Mucosa of gallbladder (tissue), 1 donor: ENCODE data around the gene LNPEP. TPM values are rescaled to one million over a fixed set of nuclear protein-coding genes. Genes with fewer than 3 reads are reported as not detected.

ENCODE experiments used
- DNase-seq: peaks from one replicate; pipeline ENCODE4 v3.0.0-alpha.2; 2020; ENCODE audit warnings: low spot score
- total RNA-seq: library from RNA; stranded (reverse); gene quantifications from one replicate; pipeline ENCODE4 v1.2.1, GENCODE V29; 2021
- donor health status: DM: no; HTN: no; CAD: no.

Gene LNPEP
- total RNA-seq, 1 donor from 2014 or later, result 37.1 TPM

DNA sequence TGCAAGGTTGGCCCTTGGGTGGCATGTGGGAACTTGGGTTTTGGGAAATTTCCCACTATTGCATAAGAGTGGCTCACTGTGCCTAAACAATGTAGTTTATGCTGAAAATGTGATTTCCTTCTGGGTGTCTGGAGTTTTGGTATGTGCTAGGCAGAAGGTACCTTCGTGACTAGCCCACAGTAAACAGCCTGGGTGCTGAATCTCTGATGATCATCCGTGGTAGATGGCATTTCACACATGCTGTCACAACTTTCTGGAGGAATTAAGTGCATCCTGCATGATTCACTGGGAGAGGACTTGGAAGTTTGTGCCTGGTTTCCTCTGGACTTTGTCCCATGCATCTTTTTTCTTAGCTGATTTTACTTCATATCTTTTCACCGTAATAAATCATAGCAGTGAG lies 64.5 kb downstream of the LNPEP start:
- no peak for DNase-seq

- DNase-seq, result no peak
Observed at GRCh38 chr5:97002983-97003382, 67.1 kb downstream of the LNPEP start.

DNA sequence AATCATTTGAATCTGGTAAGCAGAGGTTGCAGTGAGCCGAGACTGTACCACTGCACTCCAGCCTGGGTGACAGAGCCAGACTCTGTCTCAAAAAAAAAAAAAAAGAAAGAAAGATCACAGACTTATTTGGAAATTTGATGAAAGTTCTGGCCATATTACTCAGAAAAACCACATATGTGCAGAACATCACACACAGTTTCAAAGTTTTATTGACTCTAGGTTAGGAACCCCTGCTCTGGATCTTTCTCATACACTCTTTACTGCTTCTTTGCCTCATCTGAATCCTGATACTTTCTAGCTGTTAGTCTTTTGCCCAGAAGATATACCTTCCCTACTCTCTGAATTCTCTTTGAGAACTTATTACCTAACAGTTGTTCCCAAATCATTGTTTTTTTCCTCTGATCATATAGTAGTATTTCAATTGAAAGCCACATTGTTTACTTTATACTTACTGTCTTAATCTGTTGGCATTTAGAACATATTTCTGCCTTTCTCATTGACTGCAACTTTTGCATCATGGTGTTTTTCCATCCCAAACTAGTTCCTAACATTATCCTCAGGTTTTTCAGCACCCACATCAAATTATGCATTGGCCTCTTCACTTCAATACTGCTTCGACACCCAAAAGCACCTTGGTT lies 68.7 kb downstream of the LNPEP start:
- no peak for DNase-seq

DNA sequence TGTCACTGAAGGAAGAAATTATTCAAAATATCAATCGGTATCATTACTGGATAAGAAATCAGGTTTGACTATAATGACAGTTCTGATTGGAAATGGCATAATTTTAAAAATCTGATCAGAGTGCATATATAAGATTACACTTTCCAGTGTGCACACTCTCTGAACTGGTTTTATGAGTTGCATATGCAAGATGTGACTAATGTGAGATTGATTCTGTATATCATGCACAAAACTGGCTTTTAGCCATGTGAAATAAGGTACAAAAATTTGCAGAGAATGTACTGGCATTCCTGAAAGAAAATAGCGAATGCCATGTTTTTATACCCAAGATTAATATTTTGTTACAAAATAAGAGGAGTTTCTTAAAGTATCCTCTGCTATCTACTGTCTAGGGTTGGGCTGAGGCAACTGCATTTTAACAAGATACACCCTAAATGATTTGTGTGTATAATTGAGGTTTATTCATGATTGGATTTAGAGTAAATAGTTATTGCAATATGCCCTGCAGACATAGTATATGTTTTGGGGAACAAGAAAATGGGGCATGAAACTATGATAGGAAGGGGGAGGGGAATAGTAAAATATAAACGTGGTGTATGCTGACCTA lies 70.7 kb downstream of the LNPEP start:
- DNase-seq, result no peak

DNA sequence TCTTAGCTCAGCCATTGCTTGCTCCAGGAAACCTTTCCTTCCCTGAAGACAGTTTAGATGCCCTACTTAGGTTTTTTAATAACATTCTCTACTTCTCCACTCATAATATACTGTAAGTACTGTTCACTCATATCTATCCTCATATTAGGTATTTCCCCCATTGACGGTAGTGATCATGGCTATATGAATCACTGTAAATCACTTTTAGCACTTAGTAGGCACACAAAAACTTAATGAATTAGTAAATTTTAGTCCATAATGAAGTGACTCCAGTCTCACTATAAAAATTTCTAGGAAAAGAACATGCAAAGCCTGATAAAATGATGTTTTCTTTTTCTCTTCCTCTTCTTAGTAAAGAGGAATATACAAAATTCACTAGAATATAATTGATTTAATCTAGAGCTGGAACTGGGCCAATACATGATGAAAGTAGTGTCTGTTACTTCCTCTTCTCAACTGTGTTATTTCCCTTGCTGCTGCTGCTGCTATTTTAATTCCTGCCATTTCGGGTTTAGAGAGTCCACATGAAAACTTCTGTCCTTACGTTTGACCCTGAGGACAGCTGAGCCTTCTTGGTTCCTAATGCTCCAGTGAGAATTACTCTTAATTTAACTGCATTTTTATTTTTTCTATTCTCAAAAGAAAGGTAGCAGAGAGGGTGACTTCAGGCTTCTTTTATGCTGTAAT lies 73.5 kb downstream of the LNPEP start:
- DNase-seq, result no peak

- no peak for DNase-seq
Observed at GRCh38 chr5:97009921-97010320, 74.0 kb downstream of the LNPEP start.

GRCh38 chr5:97010606-97011005 lies 74.7 kb downstream of the LNPEP start:
- no peak for DNase-seq

- DNase-seq, result no peak
Observed at GRCh38 chr5:97011567-97011966, 75.7 kb downstream of the LNPEP start.

- no peak for DNase-seq
Observed at GRCh38 chr5:97019435-97020117, 83.7 kb downstream of the LNPEP start.

- DNase-seq, result no peak
Observed at GRCh38 chr5:97021416-97021815, 85.5 kb downstream of the LNPEP start.

DNA sequence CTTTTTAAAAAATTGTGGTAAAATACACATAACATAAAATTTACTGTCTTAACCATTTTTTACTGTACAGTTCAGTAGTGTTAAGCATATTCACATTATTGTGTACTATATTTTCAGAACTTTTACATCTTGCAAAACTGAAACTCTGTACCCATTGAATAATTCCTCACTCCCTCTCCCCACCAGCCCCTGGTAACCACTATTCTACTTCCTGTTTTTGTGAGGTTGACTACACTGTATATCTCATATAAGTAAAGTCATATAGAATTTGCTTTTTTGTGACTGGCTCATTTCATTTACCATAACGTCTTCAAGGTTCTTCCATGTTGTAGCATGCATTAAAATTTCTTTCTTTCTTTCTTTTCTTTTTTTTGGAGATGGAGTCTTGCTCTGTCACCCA lies 87.0 kb downstream of the LNPEP start:
- DNase-seq, result no peak

- DNase-seq, result no peak
Observed at GRCh38 chr5:97026721-97027120, 90.8 kb downstream of the LNPEP start.

- DNase-seq, result no peak
Observed at GRCh38 chr5:97037819-97038218, 101.9 kb downstream of the LNPEP start.

GRCh38 chr5:97041239-97041638 lies 105.4 kb downstream of the LNPEP start:
- DNase-seq, result no peak

- DNase-seq, result no peak
Observed at GRCh38 chr5:97042996-97043395, 107.1 kb downstream of the LNPEP start.

- DNase-seq, result no peak
Observed at GRCh38 chr5:97043511-97043910, 107.6 kb downstream of the LNPEP start.

DNA sequence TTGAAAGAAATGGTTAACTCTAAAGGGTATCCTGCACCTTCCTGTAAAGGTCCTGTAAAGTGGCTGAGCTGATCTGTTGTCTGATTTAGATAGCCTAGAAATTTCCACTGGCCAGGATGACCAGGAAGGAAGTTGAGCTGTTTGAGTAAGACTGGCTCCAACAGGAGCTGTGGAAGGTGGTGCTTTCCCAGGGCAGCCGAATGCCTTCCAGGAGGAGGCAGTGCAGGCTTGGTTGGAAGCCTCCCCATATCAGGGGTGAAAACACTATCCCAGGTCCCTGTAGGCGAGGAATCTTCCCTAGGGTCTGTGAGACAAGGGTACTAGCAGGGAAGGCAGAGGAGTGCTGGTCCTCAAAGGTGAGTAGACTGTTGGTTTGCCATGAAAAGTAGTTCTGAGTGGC lies 108.2 kb downstream of the LNPEP start:
- DNase-seq, result no peak

GRCh38 chr5:97046270-97046982 lies 110.5 kb downstream of the LNPEP start:
- DNase-seq, result no peak

DNA sequence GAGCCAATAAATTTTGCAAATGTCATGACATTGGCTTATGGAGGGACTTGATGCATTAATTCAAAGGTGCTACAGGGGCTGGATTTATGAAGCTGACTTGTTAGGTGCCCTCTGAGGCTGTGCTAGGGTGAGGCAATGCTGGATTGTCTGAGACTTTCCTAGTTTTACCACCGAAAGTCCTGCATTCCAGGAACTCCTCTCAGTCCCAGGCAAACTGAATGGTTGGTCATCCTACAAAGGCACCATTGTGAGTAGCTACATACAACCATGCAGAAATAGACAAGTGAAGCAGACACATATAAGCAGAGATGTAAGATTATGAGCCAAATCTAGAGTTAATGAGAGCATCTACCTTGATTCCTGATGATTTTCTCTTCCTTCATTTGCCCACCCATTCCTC lies 111.2 kb downstream of the LNPEP start:
- no peak for DNase-seq

- no peak for DNase-seq
Observed at GRCh38 chr5:97049175-97049574, 113.3 kb downstream of the LNPEP start.

- no peak for DNase-seq
Observed at GRCh38 chr5:97056263-97056662, 120.4 kb downstream of the LNPEP start.

DNA sequence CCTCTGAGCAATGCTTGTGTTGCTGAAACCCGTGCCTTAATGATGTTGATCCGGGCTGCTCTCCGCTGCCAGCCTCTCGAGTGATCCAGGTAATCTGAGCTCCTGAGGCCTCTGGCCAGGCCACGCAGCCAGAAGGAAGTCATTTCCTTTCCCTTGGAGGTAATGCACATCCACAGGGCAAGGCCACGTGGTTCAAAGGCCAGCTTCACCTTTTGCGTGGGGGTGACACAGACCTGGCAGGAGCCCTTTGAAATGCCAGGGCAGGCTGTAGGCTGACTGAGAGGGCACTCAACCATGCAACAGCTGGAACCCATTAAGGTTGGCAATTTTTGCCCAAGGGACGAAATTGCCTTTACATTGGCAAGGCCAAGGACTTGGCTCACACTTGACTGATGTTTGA lies 126.2 kb downstream of the LNPEP start:
- no peak for DNase-seq
